ENCODE measurements around the gene FAM25C.
"Not testable (repeated sequence)": the region's sequence is repeated elsewhere in the genome, so short reads cannot be mapped to it uniquely, and the experiment has no call there.

Gene FAM25C

GRCh38 chr10:47999691-48000090 is at the start of gene FAM25C:
TSS of gene FAM25C (minus strand) at chr10:47999791. CDS start at chr10:47999765, 26 bp downstream.
- DNase-seq, result not testable (repeated sequence)

GRCh38 chr10:48044557-48044956 is 45.0 kb upstream of the FAM25C start:
- DNase-seq, result not testable (repeated sequence)

GRCh38 chr10:48031390-48031789 is 31.8 kb upstream of the FAM25C start:
- not testable (repeated sequence) for DNase-seq

GRCh38 chr10:48002306-48002705 is 2.7 kb upstream of the FAM25C start:
- DNase-seq, result not testable (repeated sequence)

GRCh38 chr10:47994045-47994444 is 5.5 kb downstream of the FAM25C start:
- DNase-seq, result not testable (repeated sequence)

GRCh38 chr10:47992560-47992959 is 7.0 kb downstream of the FAM25C start:
- DNase-seq, result not testable (repeated sequence)

- DNase-seq, result not testable (repeated sequence)
Observed at GRCh38 chr10:47991706-47992105, 7.9 kb downstream of the FAM25C start.

GRCh38 chr10:47990097-47990496 is 9.5 kb downstream of the FAM25C start:
- not testable (repeated sequence) for DNase-seq

GRCh38 chr10:47989542-47989950 is 10.0 kb downstream of the FAM25C start:
- not testable (repeated sequence) for DNase-seq

GRCh38 chr10:47988718-47989541 is 10.7 kb downstream of the FAM25C start:
- DNase-seq, result not testable (repeated sequence)

- DNase-seq, result not testable (repeated sequence)
Observed at GRCh38 chr10:47987952-47988351, 11.6 kb downstream of the FAM25C start.

GRCh38 chr10:47986413-47987230 is 13.0 kb downstream of the FAM25C start:
- not testable (repeated sequence) for DNase-seq

- not testable (repeated sequence) for DNase-seq
Observed at GRCh38 chr10:47975409-47975808, 24.2 kb downstream of the FAM25C start.

- DNase-seq, result not testable (repeated sequence)
Observed at GRCh38 chr10:47973131-47973530, 26.5 kb downstream of the FAM25C start.

- not testable (repeated sequence) for DNase-seq
Observed at GRCh38 chr10:47972077-47972476, 27.5 kb downstream of the FAM25C start.

- not testable (repeated sequence) for DNase-seq
Observed at GRCh38 chr10:47971598-47971997, 28.0 kb downstream of the FAM25C start.

- DNase-seq, result not testable (repeated sequence)
Observed at GRCh38 chr10:47970047-47970446, 29.5 kb downstream of the FAM25C start.

GRCh38 chr10:47968988-47969387 is 30.6 kb downstream of the FAM25C start:
- DNase-seq, result not testable (repeated sequence)

- not testable (repeated sequence) for DNase-seq
Observed at GRCh38 chr10:47964280-47965063, 35.1 kb downstream of the FAM25C start.

- DNase-seq, result not testable (repeated sequence)
Observed at GRCh38 chr10:47962785-47963184, 36.8 kb downstream of the FAM25C start.

- not testable (repeated sequence) for DNase-seq
Observed at GRCh38 chr10:47960699-47961098, 38.9 kb downstream of the FAM25C start.

GRCh38 chr10:47959677-47960076 is 39.9 kb downstream of the FAM25C start:
- not testable (repeated sequence) for DNase-seq

GRCh38 chr10:47957158-47957557 is 42.4 kb downstream of the FAM25C start:
- DNase-seq, result not testable (repeated sequence)
